HCT116 (cell line): ENCODE data around the gene TMEM11. TPM values are rescaled to one million over a fixed set of nuclear protein-coding genes. Genes with fewer than 3 reads are reported as not detected.

ENCODE experiments used
- ATAC-seq: fragments of 200-7000 bp; cut with Tn5 transposase; 2 replicates; pipeline ENCODE4 v1.9.1; 2020; ENCODE audit warnings: mild to moderate bottlenecking, moderate library complexity
- BruUV-seq: library from RNA; stranded (reverse); fragments of 400-500 nt; replicated peaks from 2 replicates; lab custom pipeline; 2021; lab: Mats Ljungman, UMichigan
- CTCF ChIA-PET: fragments of 300-600 bp; sonication (Branson Sonifier 250); formaldehyde crosslinking; loops from one replicate; lab custom pipeline; 2021; ENCODE audit warnings: antibody characterized with exemption; lab: Charles Lee
- POLR2A ChIA-PET: fragments of 300-600, 350-600 bp; sonication (Branson Sonifier 250); formaldehyde crosslinking; loops from one replicate; lab custom pipeline; 2021; ENCODE audit warnings: antibody characterized with exemption; lab: Charles Lee
- RAD21 ChIA-PET, 2 experiments: fragments of 300-600 bp; sonication (Branson Sonifier 250); formaldehyde crosslinking; loops; one replicate each; lab custom pipeline; 2023; ENCODE audit warnings: low total read pairs in 2 of 2; ENCODE audit not compliant: uncharacterized antibody in 2 of 2, unreplicated experiment in 2 of 2, low non-redundant PET in 1 of 2; lab: Charles Lee
- DNase-seq: peaks from one replicate; pipeline ENCODE4 v3.0.0-alpha.2; 2010; ENCODE audit warnings: low read depth, low spot score
- H2AFZ ChIP-seq: fragments of 200-600 bp; shearing (Covaris generic), sonication (generic); 2 replicates; pipeline ENCODE4 v1.6.1; 2017; ENCODE audit warnings: low read depth, mixed run types, mixed read lengths, antibody characterized with exemption, low read length; ENCODE audit not compliant: poor library complexity, severe bottlenecking
- H3K27ac ChIP-seq: 2 replicates; pipeline ENCODE4 v1.5.1; 2012; ENCODE audit warnings: low read depth, low read length
- H3K27me3 ChIP-seq: fragments of 200-600 bp; sonication (generic); 2 replicates; pipeline ENCODE4 v1.6.1; 2016; ENCODE audit warnings: mixed run types, low read length, mixed read lengths; ENCODE audit not compliant: insufficient read depth
- H3K36me3 ChIP-seq, 2 experiments: fragments of 200-500 bp in 1 of 2; fragments of 200-600 bp in 1 of 2; sonication (Bioruptor generic) in 1 of 2; sonication (generic) in 1 of 2; 2 replicates each; pipeline versions ENCODE4 v1.5.1 to v1.6.1; 2014 to 2016; ENCODE audit warnings: low read length in 2 of 2, inconsistent platforms in 1 of 2, mixed read lengths in 1 of 2, mixed run types in 1 of 2; ENCODE audit not compliant: insufficient read depth in 2 of 2, control insufficient read depth in 1 of 2
- H3K4me1 ChIP-seq, 2 experiments: fragments of 200-600 bp in 1 of 2; sonication (generic) in 1 of 2; 2 replicates each; pipeline versions ENCODE4 v1.5.1 to v1.6.1; 2012 to 2017; ENCODE audit warnings: low read length in 2 of 2, inconsistent platforms in 1 of 2, mild to moderate bottlenecking in 1 of 2, mixed read lengths in 1 of 2, mixed run types in 1 of 2, moderate library complexity in 1 of 2; ENCODE audit not compliant: insufficient read depth in 2 of 2, control insufficient read depth in 1 of 2
- H3K4me2 ChIP-seq: fragments of 200-600 bp; sonication (generic); 2 replicates; pipeline ENCODE4 v1.6.1; 2017; ENCODE audit warnings: mixed run types, low read length, mixed read lengths
- H3K4me3 ChIP-seq, 2 experiments: fragments of 200-600 bp in 1 of 2; sonication (generic) in 1 of 2; replicated peaks in 1 of 2; 2 replicates each; pipeline ENCODE4 v1.5.1; 2011 to 2016; ENCODE audit warnings: low read length in 2 of 2, control low read depth in 1 of 2, low read depth in 1 of 2, mild to moderate bottlenecking in 1 of 2, mixed read lengths in 1 of 2, mixed run types in 1 of 2
- H3K79me2 ChIP-seq: fragments of 200-600 bp; sonication (generic); 2 replicates; pipeline ENCODE4 v1.6.1; 2017; ENCODE audit warnings: mild to moderate bottlenecking, mixed run types, low read length, moderate library complexity, mixed read lengths; ENCODE audit not compliant: insufficient read depth
- H3K9ac ChIP-seq: fragments of 200-600 bp; sonication (generic); 2 replicates; pipeline ENCODE4 v1.6.1; 2016; ENCODE audit warnings: low read length, mixed read lengths
- H3K9me2 ChIP-seq: fragments of 200-600 bp; sonication (generic), shearing (Covaris generic); 2 replicates; pipeline ENCODE4 v1.6.1; 2017; ENCODE audit warnings: mixed run types, mild to moderate bottlenecking, moderate library complexity; ENCODE audit not compliant: insufficient read depth
- H3K9me3 ChIP-seq, 2 experiments: fragments of 200-500 bp in 1 of 2; fragments of 200-600 bp in 1 of 2; sonication (Bioruptor generic) in 1 of 2; sonication (generic) in 1 of 2; 2 replicates each; pipeline ENCODE4 v1.6.1; 2014 to 2017; ENCODE audit warnings: low read length in 2 of 2, mixed read lengths in 2 of 2, inconsistent platforms in 1 of 2, low read depth in 1 of 2, mild to moderate bottlenecking in 1 of 2, mixed run types in 1 of 2, moderate library complexity in 1 of 2; ENCODE audit not compliant: control insufficient read depth in 1 of 2, insufficient read depth in 1 of 2
- H4K20me1 ChIP-seq: fragments of 200-600 bp; sonication (generic), shearing (Covaris generic); 2 replicates; pipeline ENCODE4 v1.6.1; 2017; ENCODE audit warnings: mixed run types, mild to moderate bottlenecking, moderate library complexity; ENCODE audit not compliant: insufficient read depth
- EZH2phosphoT487 ChIP-seq: fragments of 200-600 bp; IDR thresholded peaks from 2 replicates; pipeline ENCODE4 v1.6.1; 2018; ENCODE audit warnings: antibody characterized with exemption, borderline replicate concordance
- SP1 ChIP-seq: IDR thresholded peaks from 2 replicates; pipeline ENCODE4 v1.6.1; 2012; ENCODE audit warnings: low read depth
- TCF7L2 ChIP-seq: IDR thresholded peaks from 2 replicates; pipeline ENCODE4 v1.7.0; 2011; ENCODE audit warnings: borderline replicate concordance, inconsistent platforms; ENCODE audit not compliant: insufficient read depth, insufficient read length; ENCODE audit errors: extremely low read depth
- intact Hi-C: fragments of 100-400 bp; cut with micrococcal nuclease; formaldehyde crosslinking; loops from 2 replicates; pipeline ENCODE4 v1.10.0; 2022
- total RNA-seq: library from RNA; stranded (reverse); gene quantifications from one replicate; pipeline ENCODE4 v1.2.1, GENCODE V29; 2021; ENCODE audit not compliant: unreplicated experiment
- TF ChIP-seq, protein P1 (sequence below): IDR thresholded peaks from 2 replicates; pipeline ENCODE4 v1.6.1; 2012; ENCODE audit warnings: low read depth
- TF ChIP-seq, protein P2 (sequence below), 3 experiments: fragments of 200-600 bp in 1 of 3; sonication (generic) in 1 of 3; IDR thresholded peaks in 2 of 3; conservative IDR thresholded peaks in 1 of 3; 2 replicates each; pipeline ENCODE4 v1.5.1; 2012 to 2017; ENCODE audit warnings: low read depth in 2 of 3, low read length in 2 of 3, antibody characterized with exemption in 1 of 3, borderline replicate concordance in 1 of 3, control low read depth in 1 of 3, mild to moderate bottlenecking in 1 of 3, mixed read lengths in 1 of 3, mixed run types in 1 of 3, moderate library complexity in 1 of 3; ENCODE audit not compliant: insufficient read depth in 1 of 3

The TMEM11 gene
- total RNA-seq, 1 experiment from 2014 or later = 31.0 TPM

DNA sequence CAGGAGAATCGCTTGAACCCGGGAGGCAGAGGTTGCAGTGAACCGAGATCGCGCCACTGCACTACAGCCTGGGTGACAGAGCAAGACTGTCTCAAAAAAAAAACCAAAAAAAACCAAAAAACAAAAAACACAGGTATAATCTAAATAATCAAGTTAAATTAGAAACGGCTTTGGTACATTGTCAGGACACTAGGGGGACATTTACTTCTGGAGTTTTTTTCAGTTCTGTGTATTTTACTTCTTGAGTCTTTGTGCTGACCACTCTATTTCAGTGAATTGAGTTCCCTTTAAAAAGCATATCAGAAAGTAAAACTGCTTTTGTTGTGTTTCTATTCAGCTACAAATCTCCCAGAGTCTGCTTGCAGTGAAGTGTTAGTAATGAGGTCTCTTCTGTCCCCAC, 50.9 kb downstream of the TMEM11 start:
- no peak overlapping the region for H3K9ac ChIP-seq
- no peaks in the 10 kb centered on the region for H3K36me3 ChIP-seq
- H3K9me3 ChIP-seq = no peaks in the 10 kb centered on the region
- H3K27ac ChIP-seq = no peak overlapping the region
- RAD21 ChIA-PET = no interaction called here
- no peak for TF ChIP-seq SP1
- no TSS peak for BruUV-seq
- CTCF ChIA-PET = no interaction called here
- no peaks in the 10 kb centered on the region for H3K9me2 ChIP-seq
- H3K4me2 ChIP-seq = no peak overlapping the region
- H3K4me3 ChIP-seq = no peak overlapping the region
- intact Hi-C loops = no loop called here
- 0 out of 2 replicates have a peak, but pooled peaks cover 3% of the 10 kb centered on the region for H4K20me1 ChIP-seq
- H3K4me1 ChIP-seq = no peaks in the 10 kb centered on the region
- no peaks in the 10 kb centered on the region for H3K27me3 ChIP-seq
- no peak overlapping the region for H2AFZ ChIP-seq
- peaks cover 4% of the 10 kb centered on the region; the same call in 1 of the 2 replicates for H3K79me2 ChIP-seq
- no peak for ATAC-seq
- POLR2A ChIA-PET = interaction anchor here (0.9 kb wide), 1 partner anchor 34 kb away, joined by 3 read pairs; no protein-coding TSS in a partner anchor
- no peak for DNase-seq

DNA sequence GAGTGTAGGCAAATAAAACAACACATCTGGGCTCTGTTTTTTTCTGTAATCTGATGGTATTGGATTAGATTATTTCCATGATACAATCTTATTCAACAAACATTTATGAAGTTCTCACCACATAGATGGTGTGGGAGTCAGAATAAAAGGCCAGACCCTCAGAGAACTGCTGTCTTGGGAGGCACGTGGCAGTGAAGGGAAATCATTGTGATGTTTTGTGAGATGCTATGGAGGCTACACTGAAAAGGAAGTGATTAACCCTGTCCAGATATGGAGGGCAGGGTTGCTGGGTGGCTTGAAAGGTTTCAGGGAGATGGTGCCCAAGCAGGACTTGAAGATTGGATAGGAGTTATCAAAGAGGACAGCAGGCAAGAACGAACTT, 51.6 kb downstream of the TMEM11 start:
- H3K9me3 ChIP-seq = no peaks in the 10 kb centered on the region
- no peaks in the 10 kb centered on the region for H3K27me3 ChIP-seq
- 0 out of 2 replicates have a peak, but pooled peaks cover 3% of the 10 kb centered on the region for H4K20me1 ChIP-seq
- TF ChIP-seq, protein P1, sequence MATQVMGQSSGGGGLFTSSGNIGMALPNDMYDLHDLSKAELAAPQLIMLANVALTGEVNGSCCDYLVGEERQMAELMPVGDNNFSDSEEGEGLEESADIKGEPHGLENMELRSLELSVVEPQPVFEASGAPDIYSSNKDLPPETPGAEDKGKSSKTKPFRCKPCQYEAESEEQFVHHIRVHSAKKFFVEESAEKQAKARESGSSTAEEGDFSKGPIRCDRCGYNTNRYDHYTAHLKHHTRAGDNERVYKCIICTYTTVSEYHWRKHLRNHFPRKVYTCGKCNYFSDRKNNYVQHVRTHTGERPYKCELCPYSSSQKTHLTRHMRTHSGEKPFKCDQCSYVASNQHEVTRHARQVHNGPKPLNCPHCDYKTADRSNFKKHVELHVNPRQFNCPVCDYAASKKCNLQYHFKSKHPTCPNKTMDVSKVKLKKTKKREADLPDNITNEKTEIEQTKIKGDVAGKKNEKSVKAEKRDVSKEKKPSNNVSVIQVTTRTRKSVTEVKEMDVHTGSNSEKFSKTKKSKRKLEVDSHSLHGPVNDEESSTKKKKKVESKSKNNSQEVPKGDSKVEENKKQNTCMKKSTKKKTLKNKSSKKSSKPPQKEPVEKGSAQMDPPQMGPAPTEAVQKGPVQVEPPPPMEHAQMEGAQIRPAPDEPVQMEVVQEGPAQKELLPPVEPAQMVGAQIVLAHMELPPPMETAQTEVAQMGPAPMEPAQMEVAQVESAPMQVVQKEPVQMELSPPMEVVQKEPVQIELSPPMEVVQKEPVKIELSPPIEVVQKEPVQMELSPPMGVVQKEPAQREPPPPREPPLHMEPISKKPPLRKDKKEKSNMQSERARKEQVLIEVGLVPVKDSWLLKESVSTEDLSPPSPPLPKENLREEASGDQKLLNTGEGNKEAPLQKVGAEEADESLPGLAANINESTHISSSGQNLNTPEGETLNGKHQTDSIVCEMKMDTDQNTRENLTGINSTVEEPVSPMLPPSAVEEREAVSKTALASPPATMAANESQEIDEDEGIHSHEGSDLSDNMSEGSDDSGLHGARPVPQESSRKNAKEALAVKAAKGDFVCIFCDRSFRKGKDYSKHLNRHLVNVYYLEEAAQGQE = no peak
- TF ChIP-seq EZH2phosphoT487 (no peak), TCF7L2 (no peak)
- TF ChIP-seq, protein P2, sequence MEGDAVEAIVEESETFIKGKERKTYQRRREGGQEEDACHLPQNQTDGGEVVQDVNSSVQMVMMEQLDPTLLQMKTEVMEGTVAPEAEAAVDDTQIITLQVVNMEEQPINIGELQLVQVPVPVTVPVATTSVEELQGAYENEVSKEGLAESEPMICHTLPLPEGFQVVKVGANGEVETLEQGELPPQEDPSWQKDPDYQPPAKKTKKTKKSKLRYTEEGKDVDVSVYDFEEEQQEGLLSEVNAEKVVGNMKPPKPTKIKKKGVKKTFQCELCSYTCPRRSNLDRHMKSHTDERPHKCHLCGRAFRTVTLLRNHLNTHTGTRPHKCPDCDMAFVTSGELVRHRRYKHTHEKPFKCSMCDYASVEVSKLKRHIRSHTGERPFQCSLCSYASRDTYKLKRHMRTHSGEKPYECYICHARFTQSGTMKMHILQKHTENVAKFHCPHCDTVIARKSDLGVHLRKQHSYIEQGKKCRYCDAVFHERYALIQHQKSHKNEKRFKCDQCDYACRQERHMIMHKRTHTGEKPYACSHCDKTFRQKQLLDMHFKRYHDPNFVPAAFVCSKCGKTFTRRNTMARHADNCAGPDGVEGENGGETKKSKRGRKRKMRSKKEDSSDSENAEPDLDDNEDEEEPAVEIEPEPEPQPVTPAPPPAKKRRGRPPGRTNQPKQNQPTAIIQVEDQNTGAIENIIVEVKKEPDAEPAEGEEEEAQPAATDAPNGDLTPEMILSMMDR (IDR thresholded peaks at IDR 0.05 in 2 of 3, conservative IDR thresholded peaks at IDR 0.05 in 1 of 3; ENCODE audit: borderline replicate concordance in 1 of 3, insufficient read depth in 1 of 3, low read depth in 2 of 3, low read length in 2 of 3) = no peak
- CTCF ChIA-PET = no interaction called here
- no peaks in the 10 kb centered on the region for H3K36me3 ChIP-seq
- RAD21 ChIA-PET = no interaction called here
- H3K27ac ChIP-seq = no peak overlapping the region
- no peak overlapping the region for H3K4me2 ChIP-seq
- no TSS peak for BruUV-seq
- POLR2A ChIA-PET = no interaction called here
- peaks cover 2% of the 10 kb centered on the region; the same call in 1 of the 2 replicates for H3K79me2 ChIP-seq
- no peak overlapping the region for H3K9ac ChIP-seq
- H3K4me1 ChIP-seq = no peaks in the 10 kb centered on the region
- H2AFZ ChIP-seq = no peak overlapping the region
- H3K9me2 ChIP-seq = peaks cover 1% of the 10 kb centered on the region; the same call in 1 of the 2 replicates
- H3K4me3 ChIP-seq = no peak overlapping the region
- ATAC-seq (no peak), DNase-seq (no peak)
- intact Hi-C loops = no loop called here
